Spleen (tissue), 7 donors: ENCODE measurements around the gene KISS1R.

Source experiments
- POLR2A ChIP-seq, 3 donors: fragments of 450-650 bp; IDR thresholded peaks; one replicate each; pipeline ENCODE4 v1.5.1; 2017; ENCODE audit warnings: antibody characterized with exemption in 3 of 3, mild to moderate bottlenecking in 1 of 3
- POLR2AphosphoS5 ChIP-seq, 3 donors: sonication (generic); formaldehyde crosslinking; IDR thresholded peaks; one replicate each; pipeline ENCODE4 v1.5.1; 2017; ENCODE audit warnings: antibody characterized with exemption in 3 of 3
- TF ChIP-seq, protein P1 (sequence below), 11 experiments: fragments of 200-600 bp in 7 of 11; fragments of 450-650 bp in 4 of 11; sonication (generic) in 4 of 11; IDR thresholded peaks in 8 of 11; conservative IDR thresholded peaks in 3 of 11; 1 replicate in 7 of 11; 2 replicates in 4 of 11; pipeline versions ENCODE4 v1.4.0 to v1.8.0; 2016 to 2021; ENCODE audit warnings: antibody characterized with exemption in 11 of 11, inconsistent platforms in 4 of 11, mild to moderate bottlenecking in 1 of 11
- donor health status: DM: no; HTN: no; CAD: no; lungs with moderate emphysema.
- donor health status: DM: no; HTN: no; CAD: no.
- donor health status: DM: no; HTN: no; CAD: no.

DNA sequence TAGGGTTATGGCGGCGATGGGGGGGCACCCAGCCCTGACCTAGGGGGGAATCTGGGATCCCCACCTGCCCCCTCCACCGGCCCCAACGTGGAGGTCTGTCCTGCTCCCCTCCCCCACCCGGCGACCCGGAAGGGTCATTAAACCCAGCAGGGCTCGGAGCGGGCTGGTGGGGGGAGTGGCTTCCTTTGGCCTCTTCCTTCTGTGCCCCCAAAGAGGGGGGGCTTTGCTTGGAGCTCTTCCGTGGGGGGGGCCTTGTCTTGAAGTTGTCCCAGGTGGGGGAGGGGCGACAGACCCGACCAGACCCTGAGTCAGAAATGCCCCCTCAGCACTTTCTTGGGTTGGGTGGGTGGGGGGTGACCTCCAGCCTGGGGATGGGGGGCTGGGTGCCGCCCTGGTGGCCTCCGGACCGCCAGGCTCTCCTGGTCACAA lies 10.2 kb downstream of the KISS1R start:
- TF ChIP-seq, protein P1, sequence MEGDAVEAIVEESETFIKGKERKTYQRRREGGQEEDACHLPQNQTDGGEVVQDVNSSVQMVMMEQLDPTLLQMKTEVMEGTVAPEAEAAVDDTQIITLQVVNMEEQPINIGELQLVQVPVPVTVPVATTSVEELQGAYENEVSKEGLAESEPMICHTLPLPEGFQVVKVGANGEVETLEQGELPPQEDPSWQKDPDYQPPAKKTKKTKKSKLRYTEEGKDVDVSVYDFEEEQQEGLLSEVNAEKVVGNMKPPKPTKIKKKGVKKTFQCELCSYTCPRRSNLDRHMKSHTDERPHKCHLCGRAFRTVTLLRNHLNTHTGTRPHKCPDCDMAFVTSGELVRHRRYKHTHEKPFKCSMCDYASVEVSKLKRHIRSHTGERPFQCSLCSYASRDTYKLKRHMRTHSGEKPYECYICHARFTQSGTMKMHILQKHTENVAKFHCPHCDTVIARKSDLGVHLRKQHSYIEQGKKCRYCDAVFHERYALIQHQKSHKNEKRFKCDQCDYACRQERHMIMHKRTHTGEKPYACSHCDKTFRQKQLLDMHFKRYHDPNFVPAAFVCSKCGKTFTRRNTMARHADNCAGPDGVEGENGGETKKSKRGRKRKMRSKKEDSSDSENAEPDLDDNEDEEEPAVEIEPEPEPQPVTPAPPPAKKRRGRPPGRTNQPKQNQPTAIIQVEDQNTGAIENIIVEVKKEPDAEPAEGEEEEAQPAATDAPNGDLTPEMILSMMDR (IDR thresholded peaks at IDR 0.05 in 8 of 11, conservative IDR thresholded peaks at IDR 0.05 in 3 of 11): no peak
- TF ChIP-seq POLR2A (IDR thresholded peaks at IDR 0.05) (no peak), POLR2AphosphoS5 (IDR thresholded peaks at IDR 0.05) (no peak)
